ENCODE results near the gene CGAS. TPM values are rescaled to one million over a fixed set of nuclear protein-coding genes. Genes with fewer than 3 reads are reported as not detected.

The CGAS gene
- total and polyA plus RNA-seq, 2 of the 13 experiments (the other 11 are each of a cell fraction or from before 2014, with no cell fraction given): 0.03 to 0.07 TPM

- H3K27me3 ChIP-seq (ENCODE audit: control insufficient read depth in 1 of 2, insufficient read depth in 2 of 2, low read length in 2 of 2): no peaks in the 10 kb centered on the region
- H3K9ac ChIP-seq (ENCODE audit: insufficient read depth, low read depth, low read length): no peak overlapping the region
- H3K4me1 ChIP-seq (ENCODE audit: insufficient read depth, low read length): no peaks in the 10 kb centered on the region
- no peak overlapping the region for H2AFZ ChIP-seq (ENCODE audit: low read length)
- H3K4me3 ChIP-seq (replicated peaks in 1 of 3; ENCODE audit: insufficient read depth in 1 of 3, low read depth in 2 of 3, low read length in 3 of 3): no peak overlapping the region
- TF ChIP-seq ZSCAN22 (CRISPR knock-in tag; IDR thresholded peaks at IDR 0.05): no peak
- no peak for TF ChIP-seq ZNF639 (CRISPR knock-in tag; conservative IDR thresholded peaks at IDR 0.05)
- TF ChIP-seq MEIS1 (CRISPR knock-in tag; IDR thresholded peaks at IDR 0.05; ENCODE audit: borderline replicate concordance): no peak
- no peak overlapping the region for H3K27ac ChIP-seq (ENCODE audit: extremely low read length, insufficient read depth, low read length)
- no peak for ATAC-seq
- intact Hi-C loops (cut with micrococcal nuclease; ENCODE audit: unreplicated experiment) (no loop called here), in situ Hi-C loops (cut with HindIII; ENCODE audit: extremely low pct_ligation_motif_present, low pct_unique_long_range_greater_than_20kb) (no loop called here)
- peaks cover 22 to 60% of the 10 kb centered on the region in 2 experiments for H3K36me3 ChIP-seq (replicated peaks in 1 of 2; ENCODE audit: control insufficient read depth in 1 of 2, insufficient read depth in 2 of 2, low read length in 2 of 2)
- H4K20me1 ChIP-seq (ENCODE audit: insufficient read depth, low read length): no peaks in the 10 kb centered on the region
- CTCF ChIA-PET (ENCODE audit: low intra/inter-chr PET ratio, low total read pairs): no interaction called here
- no peak overlapping the region for H3K4me2 ChIP-seq (ENCODE audit: low read depth, low read length)
- 97% methylated on average over 10 of the region's 10 CpGs for WGBS (ENCODE audit: low lambda C conversion rate)
- FAIRE-seq: no peak
- POLR2A ChIA-PET: no interaction called here
- no peaks in the 10 kb centered on the region for H3K79me2 ChIP-seq (ENCODE audit: insufficient read depth, low read length)
- H3K9me3 ChIP-seq (ENCODE audit: low read length): no peaks in the 10 kb centered on the region
- BruUV-seq (replicated peaks): no TSS peak
- DNase-seq (ENCODE audit: low spot score): no peak
These were observed 24.6 kb upstream of the CGAS start for GRCh38 chr6:73476723-73477122.

- H3K9ac ChIP-seq (ENCODE audit: insufficient read depth, low read depth, low read length): no peak overlapping the region
- H4K20me1 ChIP-seq (ENCODE audit: insufficient read depth, low read length): no peaks in the 10 kb centered on the region
- in situ Hi-C loops (cut with HindIII; ENCODE audit: extremely low pct_ligation_motif_present, low pct_unique_long_range_greater_than_20kb) (no loop called here), intact Hi-C loops (cut with micrococcal nuclease; ENCODE audit: unreplicated experiment) (no loop called here)
- DNase-seq (ENCODE audit: low spot score) (no peak), ATAC-seq (no peak), FAIRE-seq (no peak)
- H3K4me1 ChIP-seq (ENCODE audit: insufficient read depth, low read length): no peaks in the 10 kb centered on the region
- H3K4me2 ChIP-seq (ENCODE audit: low read depth, low read length): no peak overlapping the region
- H3K79me2 ChIP-seq (ENCODE audit: insufficient read depth, low read length): no peaks in the 10 kb centered on the region
- no peaks in the 10 kb centered on the region for H3K9me3 ChIP-seq (ENCODE audit: low read length)
- H3K4me3 ChIP-seq (replicated peaks in 1 of 3; ENCODE audit: insufficient read depth in 1 of 3, low read depth in 2 of 3, low read length in 3 of 3): no peak overlapping the region
- peaks cover 14 to 56% of the 10 kb centered on the region in 2 experiments; a peak in 4 of 5 replicates for H3K36me3 ChIP-seq (replicated peaks in 1 of 2; ENCODE audit: control insufficient read depth in 1 of 2, insufficient read depth in 2 of 2, low read length in 2 of 2)
- POLR2A ChIA-PET: no interaction called here
- BruUV-seq (replicated peaks): TSS peak; percentile 29
- H2AFZ ChIP-seq (ENCODE audit: low read length): no peak overlapping the region
- CTCF ChIA-PET (ENCODE audit: low intra/inter-chr PET ratio, low total read pairs): no interaction called here
- H3K27ac ChIP-seq (ENCODE audit: extremely low read length, insufficient read depth, low read length): no peak overlapping the region
- no peaks in the 10 kb centered on the region for H3K27me3 ChIP-seq (ENCODE audit: control insufficient read depth in 1 of 2, insufficient read depth in 2 of 2, low read length in 2 of 2)
- 94% methylated on average over 2 of the region's 2 CpGs for WGBS (ENCODE audit: low lambda C conversion rate)
- TF ChIP-seq MAF1 (CRISPR knock-in tag; IDR thresholded peaks at IDR 0.05; ENCODE audit: borderline replicate concordance): no peak
- TF ChIP-seq AKNA (CRISPR knock-in tag; IDR thresholded peaks at IDR 0.05; ENCODE audit: borderline replicate concordance): no peak
- no peak for TF ChIP-seq ZNF670 (CRISPR knock-in tag; IDR thresholded peaks at IDR 0.05; ENCODE audit: borderline replicate concordance)
- TF ChIP-seq TFDP2 (CRISPR knock-in tag; IDR thresholded peaks at IDR 0.05): no peak
- no peak for TF ChIP-seq RFX3 (CRISPR knock-in tag; IDR thresholded peaks at IDR 0.05)
- TF ChIP-seq CERS6 (CRISPR knock-in tag; IDR thresholded peaks at IDR 0.05): no peak
These were observed 19.7 kb upstream of the CGAS start for GRCh38 chr6:73471686-73472290.
